Activated CD4-positive, alpha-beta memory T cell treated with anti-CD3 and anti-CD28 coated beads for 36 hours (primary cell): Measurements from ENCODE around the gene ECHDC1. TPM values are rescaled to one million over a fixed set of nuclear protein-coding genes. Genes with fewer than 3 reads are reported as not detected.
"Not testable (repeated sequence)": the region's sequence is repeated elsewhere in the genome, so short reads cannot be mapped to it uniquely, and the experiment has no call there.

Experiments
- CTCF ChIA-PET: fragments of 350-600 bp; sonication (Branson Sonifier 250); formaldehyde crosslinking; loops from one replicate; lab custom pipeline; 2021; ENCODE audit warnings: antibody characterized with exemption, inconsistent platforms; lab: Charles Lee
- POLR2A ChIA-PET: fragments of 350-600 bp; sonication (Branson Sonifier 250); formaldehyde crosslinking; loops from one replicate; lab custom pipeline; 2021; ENCODE audit warnings: antibody characterized with exemption; lab: Charles Lee
- DNase-seq: peaks from one replicate; pipeline ENCODE4 v3.0.0-alpha.2; 2020
- H3K27ac Mint-ChIP-seq: one replicate; pipeline ENCODE4 v1.8.0; 2021; ENCODE audit warnings: mixed read lengths
- H3K27me3 Mint-ChIP-seq: one replicate; pipeline ENCODE4 v1.8.0; 2021; ENCODE audit warnings: mixed read lengths
- H3K36me3 Mint-ChIP-seq: one replicate; pipeline ENCODE4 v1.8.0; 2021; ENCODE audit warnings: mixed read lengths
- H3K4me1 Mint-ChIP-seq: one replicate; pipeline ENCODE4 v1.8.0; 2021; ENCODE audit warnings: low read depth, mixed read lengths
- H3K4me3 Mint-ChIP-seq: one replicate; pipeline ENCODE4 v1.8.0; 2021; ENCODE audit warnings: mild to moderate bottlenecking, mixed read lengths
- H3K9me3 Mint-ChIP-seq: one replicate; pipeline ENCODE4 v1.8.0; 2021; ENCODE audit warnings: mixed read lengths
- intact Hi-C: fragments of 100-400 bp; cut with micrococcal nuclease; formaldehyde crosslinking; loops from one replicate; pipeline ENCODE4 v1.15.1; 2023
- total RNA-seq, 2 experiments: library from RNA; stranded (reverse); gene quantifications; one replicate each; pipeline ENCODE4 v1.2.3, GENCODE V29; 2021

The ECHDC1 gene
- total RNA-seq, 2 experiments from 2014 or later: 42.9 to 43.7 TPM

GRCh38 chr6:127340171-127340570 lies 3.2 kb downstream of the ECHDC1 start:
- H3K9me3 Mint-ChIP-seq: no peaks in the 10 kb centered on the region
- no peak for DNase-seq
- H3K27ac Mint-ChIP-seq: no peak overlapping the region
- peaks cover 12% of the 10 kb centered on the region for H3K4me1 Mint-ChIP-seq
- ChIA-PET CTCF (interaction anchor here (0.9 kb wide), 1 partner anchor 74 kb away, joined by 3 read pairs; the partner anchor contains the start of gene RNF146), POLR2A (no interaction called here)
- H3K4me3 Mint-ChIP-seq: no peak overlapping the region
- H3K27me3 Mint-ChIP-seq: no peaks in the 10 kb centered on the region
- intact Hi-C loops: no loop called here
- peaks cover 2% of the 10 kb centered on the region for H3K36me3 Mint-ChIP-seq

GRCh38 chr6:127338936-127339335 lies 4.5 kb downstream of the ECHDC1 start:
- Mint-ChIP-seq H3K27me3 (no peaks in the 10 kb centered on the region), H3K4me1 (peaks cover 17% of the 10 kb centered on the region), H3K27ac (no peak overlapping the region), H3K36me3 (peaks cover 2% of the 10 kb centered on the region), H3K9me3 (no peaks in the 10 kb centered on the region), H3K4me3 (no peak overlapping the region)
- ChIA-PET POLR2A (no interaction called here), CTCF (no interaction called here)
- intact Hi-C loops: no loop called here
- DNase-seq: no peak

GRCh38 chr6:127332383-127332961 lies 10.9 kb downstream of the ECHDC1 start:
- H3K27me3 Mint-ChIP-seq: no peaks in the 10 kb centered on the region
- no peak overlapping the region for H3K27ac Mint-ChIP-seq
- intact Hi-C loops: no loop called here
- H3K4me1 Mint-ChIP-seq: peaks cover 12% of the 10 kb centered on the region
- POLR2A ChIA-PET: interaction anchor here (0.6 kb wide), 1 partner anchor 19 kb away, joined by 3 read pairs; no protein-coding TSS in a partner anchor
- H3K36me3 Mint-ChIP-seq: peaks cover 10% of the 10 kb centered on the region
- CTCF ChIA-PET: interaction anchor here (2.6 kb wide), 1 partner anchor 184 kb away, joined by 7 read pairs; no protein-coding TSS in a partner anchor
- DNase-seq: no peak
- no peaks in the 10 kb centered on the region for H3K9me3 Mint-ChIP-seq
- no peak overlapping the region for H3K4me3 Mint-ChIP-seq

- CTCF ChIA-PET: interaction anchor here (0.7 to 2.6 kb wide), 2 partner anchors 185 to 188 kb away, joined by 3 to 7 read pairs; no protein-coding TSS in a partner anchor
- H3K36me3 Mint-ChIP-seq: peaks cover 15% of the 10 kb centered on the region
- POLR2A ChIA-PET, DNase-seq, H3K9me3 Mint-ChIP-seq, H3K27me3 Mint-ChIP-seq, H3K4me1 Mint-ChIP-seq, H3K4me3 Mint-ChIP-seq, H3K27ac Mint-ChIP-seq, intact Hi-C loops: not testable (repeated sequence)
These were observed 12.2 kb downstream of the ECHDC1 start for GRCh38 chr6:127331256-127331655.

GRCh38 chr6:127328043-127328609 lies 15.3 kb downstream of the ECHDC1 start:
- CTCF ChIA-PET: no interaction called here
- POLR2A ChIA-PET: no interaction called here
- DNase-seq: no peak
- peaks cover 26% of the 10 kb centered on the region for H3K36me3 Mint-ChIP-seq
- H3K4me3 Mint-ChIP-seq: no peak overlapping the region
- H3K4me1 Mint-ChIP-seq: no peaks in the 10 kb centered on the region
- H3K9me3 Mint-ChIP-seq: no peaks in the 10 kb centered on the region
- intact Hi-C loops: no loop called here
- no peak overlapping the region for H3K27ac Mint-ChIP-seq
- no peaks in the 10 kb centered on the region for H3K27me3 Mint-ChIP-seq

GRCh38 chr6:127319686-127320085 lies 23.7 kb downstream of the ECHDC1 start:
- DNase-seq: no peak
- no peak overlapping the region for H3K27ac Mint-ChIP-seq

GRCh38 chr6:127317388-127318128 lies 25.9 kb downstream of the ECHDC1 start:
- ChIA-PET POLR2A (no interaction called here), CTCF (no interaction called here)
- no peak for DNase-seq
- Mint-ChIP-seq H3K27me3 (no peaks in the 10 kb centered on the region), H3K9me3 (no peaks in the 10 kb centered on the region), H3K36me3 (peaks cover 18% of the 10 kb centered on the region), H3K4me1 (peaks cover 12% of the 10 kb centered on the region), H3K4me3 (no peak overlapping the region), H3K27ac (no peak overlapping the region)
- intact Hi-C loops: no loop called here

More at GRCh38 chr6:127319686-127320085, 23.7 kb downstream of the ECHDC1 start:
- intact Hi-C loops: no loop called here
- POLR2A ChIA-PET: no interaction called here
- Mint-ChIP-seq H3K36me3 (peaks cover 12% of the 10 kb centered on the region), H3K4me1 (peaks cover 12% of the 10 kb centered on the region), H3K9me3 (no peaks in the 10 kb centered on the region), H3K27me3 (no peaks in the 10 kb centered on the region), H3K4me3 (no peak overlapping the region)
- CTCF ChIA-PET: interaction anchor here (1.0 to 1.1 kb wide), 2 partner anchors 18 to 24 kb away, joined by 3 read pairs; no protein-coding TSS in a partner anchor

GRCh38 chr6:127305741-127306140 lies 37.7 kb downstream of the ECHDC1 start:
- ChIA-PET POLR2A (interaction anchor here (0.5 kb wide), 1 partner anchor 10 kb away, joined by 7 read pairs; no protein-coding TSS in a partner anchor), CTCF (interaction anchor here (0.9 to 3.5 kb wide), 5 partner anchors 113 to 241 kb away, joined by 3 to 35 read pairs (median 5); no protein-coding TSS in a partner anchor)
- H3K9me3 Mint-ChIP-seq: peaks cover 18% of the 10 kb centered on the region
- no peak overlapping the region for H3K27ac Mint-ChIP-seq
- H3K4me3 Mint-ChIP-seq: no peak overlapping the region
- H3K36me3 Mint-ChIP-seq: peaks cover 37% of the 10 kb centered on the region
- no peaks in the 10 kb centered on the region for H3K27me3 Mint-ChIP-seq
- intact Hi-C loops: no loop called here
- no peak for DNase-seq
- H3K4me1 Mint-ChIP-seq: peaks cover 37% of the 10 kb centered on the region

GRCh38 chr6:127303917-127304316 lies 39.5 kb downstream of the ECHDC1 start:
- POLR2A ChIA-PET: no interaction called here
- H3K4me1 Mint-ChIP-seq: peaks cover 32% of the 10 kb centered on the region
- H3K9me3 Mint-ChIP-seq: peaks cover 11% of the 10 kb centered on the region
- H3K4me3 Mint-ChIP-seq: no peak overlapping the region
- no peaks in the 10 kb centered on the region for H3K27me3 Mint-ChIP-seq
- DNase-seq: no peak
- peaks cover 25% of the 10 kb centered on the region for H3K36me3 Mint-ChIP-seq
- no peak overlapping the region for H3K27ac Mint-ChIP-seq
- intact Hi-C loops: loop anchor here (2.0 kb wide), 2 partner anchors 39 to 161 kb away; partner anchors contain the start of gene ECHDC1
- CTCF ChIA-PET: interaction anchor here (0.5 to 3.5 kb wide), 18 partner anchors 9 to 777 kb away, joined by 3 to 35 read pairs (median 4); partner anchors contain the start of gene RNF146

GRCh38 chr6:127302728-127303660 lies 40.4 kb downstream of the ECHDC1 start:
- H3K27me3 Mint-ChIP-seq: no peaks in the 10 kb centered on the region
- H3K36me3 Mint-ChIP-seq: peaks cover 16% of the 10 kb centered on the region
- intact Hi-C loops: loop anchor here (1.0 to 2.0 kb wide), 4 partner anchors 40 to 236 kb away; partner anchors contain the start of gene ECHDC1
- CTCF ChIA-PET: interaction anchor here (0.5 to 3.5 kb wide), 24 partner anchors 9 to 778 kb away, joined by 3 to 35 read pairs (median 4); partner anchors contain the start of gene RNF146
- peaks cover 2% of the 10 kb centered on the region for H3K9me3 Mint-ChIP-seq
- DNase-seq: peak; percentile 41
- H3K4me1 Mint-ChIP-seq: peaks cover 32% of the 10 kb centered on the region
- no peak overlapping the region for H3K4me3 Mint-ChIP-seq
- POLR2A ChIA-PET: no interaction called here
- peak overlapping the region; percentile 15 for H3K27ac Mint-ChIP-seq

- ChIA-PET CTCF (interaction anchor here (0.7 to 3.3 kb wide), 11 partner anchors 10 to 240 kb away, joined by 3 to 18 read pairs (median 4); partner anchors contain the start of gene RNF146), POLR2A (interaction anchor here (1.0 kb wide), 1 partner anchor 29 kb away, joined by 3 read pairs; no protein-coding TSS in a partner anchor)
- peaks cover 6% of the 10 kb centered on the region for H3K36me3 Mint-ChIP-seq
- peak overlapping the region; percentile 21 for H3K27ac Mint-ChIP-seq
- DNase-seq: no peak
- H3K4me1 Mint-ChIP-seq: peaks cover 29% of the 10 kb centered on the region
- H3K27me3 Mint-ChIP-seq: no peaks in the 10 kb centered on the region
- H3K9me3 Mint-ChIP-seq: no peaks in the 10 kb centered on the region
- no peak overlapping the region for H3K4me3 Mint-ChIP-seq
- intact Hi-C loops: loop anchor here (2.0 kb wide), 1 partner anchor 120 kb away; no protein-coding TSS in a partner anchor
These were observed 42.2 kb downstream of the ECHDC1 start for GRCh38 chr6:127301199-127301700.
